Motor neuron (in vitro differentiated cells): Measurements from ENCODE around the gene UBE3D. TPM values are rescaled to one million over a fixed set of nuclear protein-coding genes. Genes with fewer than 3 reads are reported as not detected.
A peak's percentile ranks its signal among the peaks of the same experiment; 100 is the strongest.

Experiments
- ATAC-seq, 8 experiments: fragments of 200-7000 bp; cut with Tn5 transposase; replicated peaks in 6 of 8; 2 replicates each; pipeline ENCODE4 v1.8.0; 2021; ENCODE audit warnings: mild to moderate bottlenecking in 8 of 8, moderate library complexity in 8 of 8
- H3K27ac ChIP-seq, 2 donors: fragments of 250-450 bp; sonication (Bioruptor Pico); 2 replicates each; pipeline ENCODE4 v1.9.0; 2021; ENCODE audit warnings: antibody characterized with exemption in 2 of 2, mild to moderate bottlenecking in 2 of 2, moderate library complexity in 1 of 2
- H3K4me1 ChIP-seq, 2 donors: fragments of 250-450 bp; sonication (Bioruptor Pico); replicated peaks in 1 of 2; 2 replicates each; pipeline ENCODE4 v1.6.1; 2021; ENCODE audit warnings: antibody characterized with exemption in 2 of 2, mild to moderate bottlenecking in 2 of 2, moderate library complexity in 1 of 2
- H3K4me3 ChIP-seq, 5 donors: fragments of 250-450 bp; sonication (Bioruptor Pico); 2 replicates each; pipeline ENCODE4 v1.9.0; 2021; ENCODE audit warnings: antibody characterized with exemption in 5 of 5, mild to moderate bottlenecking in 5 of 5, moderate library complexity in 4 of 5
- WGBS, 10 experiments: fragments of 450-650 bp; shearing (Covaris generic); methylation state at CpG; one replicate each; pipeline ENCODE4 v1.0.0; 2022; 5-methylcytosine and 5-hydroxymethylcytosine counted together
- in situ Hi-C, 9 experiments: fragments of 400-800 bp; cut with MboI; loops; one replicate each; pipeline ENCODE4 v1.15.0; 2021; ENCODE audit warnings: low sequenced_read_pairs in 9 of 9, low pct_unique_long_range_greater_than_20kb in 2 of 9; ENCODE audit not compliant: unreplicated experiment in 9 of 9
- total RNA-seq, 8 experiments: library from RNA; unstranded; fragments of 300-600 nt; gene quantifications; 2 replicates each; pipeline versions ENCODE4 v1.2.3 to v1.2.4, GENCODE V29; 2022

UBE3D gene
- total RNA-seq, 8 experiments from 2014 or later, result 7.9 to 22.3 (median 11.0) TPM

DNA sequence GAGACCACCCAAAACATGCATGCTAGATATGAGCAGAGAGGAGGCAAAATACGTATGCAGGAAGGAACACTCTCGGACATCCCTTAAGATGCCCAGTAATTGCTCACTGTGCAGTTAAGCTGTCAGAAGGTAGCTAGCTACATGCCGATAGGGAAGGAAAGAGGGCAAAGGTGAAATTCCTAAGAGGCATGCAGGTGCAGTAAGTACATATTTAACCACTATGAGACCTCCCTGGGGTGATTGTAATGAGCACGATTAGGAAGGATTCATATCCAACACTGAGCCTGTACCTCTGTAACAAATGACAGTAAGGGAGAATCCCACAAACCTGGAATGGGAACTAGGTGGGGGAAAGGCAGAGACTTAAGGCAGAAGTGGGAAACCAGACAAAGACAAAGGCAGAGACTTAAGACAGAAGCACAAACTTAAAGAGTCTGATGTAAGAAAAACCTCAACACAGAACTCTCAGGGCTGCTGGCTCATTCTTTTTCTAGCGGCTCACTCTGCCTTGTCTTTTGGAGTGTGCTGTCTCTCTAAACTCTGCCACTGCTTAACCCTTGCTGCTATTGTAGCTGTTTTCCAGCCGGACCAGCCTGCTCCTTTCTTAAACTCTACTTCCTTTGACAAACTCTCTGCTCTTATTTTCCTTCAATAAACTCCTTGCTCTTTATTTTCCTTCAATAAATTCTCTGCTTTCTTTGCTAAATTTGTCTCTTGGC is 148.1 kb downstream of the UBE3D start:
- in situ Hi-C loops, result no loop called here
- WGBS, 10 experiments, result 55 to 100% (median 86%) methylated on average over 1 to 6 of the region's 6 CpGs; no CpG with 5 or more reads in 1 of the 10 experiments
- no peak for ATAC-seq
- H3K27ac ChIP-seq, result no peak overlapping the region
- no peaks in the 10 kb centered on the region for H3K4me1 ChIP-seq
- no peak overlapping the region for H3K4me3 ChIP-seq

DNA sequence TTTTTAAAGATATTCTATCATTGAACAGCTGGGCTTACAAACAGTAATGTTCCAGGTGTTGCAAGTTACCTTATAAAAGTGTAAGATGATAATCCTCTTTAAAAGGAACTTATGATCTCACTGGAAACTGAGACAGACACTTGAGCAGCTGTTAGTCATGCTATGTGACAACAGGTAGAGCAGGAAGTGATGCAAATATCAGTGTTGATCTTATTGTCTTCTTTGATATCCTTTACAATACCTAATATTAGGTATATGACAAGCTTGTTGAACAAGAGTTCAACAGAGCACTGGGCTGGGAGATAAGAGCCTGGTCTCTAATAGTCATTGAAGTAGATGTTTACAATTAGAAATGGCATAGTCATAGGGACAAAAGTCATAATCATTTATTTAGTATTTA is 150.0 kb downstream of the UBE3D start:
- no peak overlapping the region for H3K4me3 ChIP-seq
- H3K27ac ChIP-seq, result no peak overlapping the region
- in situ Hi-C loops, result no loop called here
- ATAC-seq, result no peak
- peaks cover 9 to 14% of the 10 kb centered on the region in 2 donors for H3K4me1 ChIP-seq

DNA sequence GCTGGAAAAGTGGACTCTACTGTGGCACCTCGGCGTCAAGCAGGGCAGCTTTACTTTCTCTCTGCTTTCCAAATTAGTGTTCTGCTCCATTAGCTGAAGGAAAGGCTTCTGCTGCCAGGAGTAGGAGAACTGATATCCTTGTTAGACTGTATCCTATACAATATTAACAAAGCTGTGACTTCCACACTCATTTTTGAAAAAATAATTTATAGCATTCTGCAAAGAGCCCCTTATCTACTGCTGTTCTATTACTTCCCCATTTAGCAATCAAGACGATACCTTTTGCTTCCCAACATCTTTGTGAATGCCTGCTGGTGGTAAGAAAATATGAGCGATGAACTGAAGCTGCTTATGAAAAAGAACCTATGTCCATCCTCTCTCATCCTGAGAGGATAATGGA is 151.1 kb downstream of the UBE3D start:
- Histone ChIP-seq H3K27ac (no peak overlapping the region), H3K4me1 (peaks cover 13 to 15% of the 10 kb centered on the region in 2 donors), H3K4me3 (no peak overlapping the region)
- 96 to 100% (median 100%) methylated on average over 1 to 4 of the region's 4 CpGs; no CpG with 5 or more reads in 2 of the 10 experiments for WGBS, 10 experiments
- in situ Hi-C loops, result no loop called here
- no peak for ATAC-seq

DNA sequence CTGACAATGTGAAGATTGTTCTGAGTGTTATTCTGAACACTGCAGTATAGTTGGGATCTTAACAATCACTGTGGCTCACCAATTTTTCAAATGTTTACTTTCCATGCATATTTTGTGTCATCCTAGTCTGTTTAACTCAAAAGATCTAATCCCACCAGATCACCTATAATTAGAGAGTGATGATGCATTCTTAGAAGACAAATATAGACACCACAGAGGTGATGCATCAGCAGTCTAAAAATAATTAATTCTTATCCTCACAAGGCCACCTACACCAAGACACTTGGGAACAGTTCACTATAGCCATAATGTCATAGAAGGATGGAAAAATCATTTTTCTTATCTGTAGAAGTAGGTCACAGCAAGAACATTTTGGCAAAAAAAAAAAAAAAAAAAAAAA is 154.8 kb downstream of the UBE3D start:
- peak in 5 of 8 experiments; percentile 52 to 80 (median 72) for ATAC-seq
- H3K4me3 ChIP-seq, result no peak overlapping the region
- in situ Hi-C loops, result no loop called here
- peaks cover 23 to 27% of the 10 kb centered on the region in 2 donors for H3K4me1 ChIP-seq
- no peak overlapping the region for H3K27ac ChIP-seq

DNA sequence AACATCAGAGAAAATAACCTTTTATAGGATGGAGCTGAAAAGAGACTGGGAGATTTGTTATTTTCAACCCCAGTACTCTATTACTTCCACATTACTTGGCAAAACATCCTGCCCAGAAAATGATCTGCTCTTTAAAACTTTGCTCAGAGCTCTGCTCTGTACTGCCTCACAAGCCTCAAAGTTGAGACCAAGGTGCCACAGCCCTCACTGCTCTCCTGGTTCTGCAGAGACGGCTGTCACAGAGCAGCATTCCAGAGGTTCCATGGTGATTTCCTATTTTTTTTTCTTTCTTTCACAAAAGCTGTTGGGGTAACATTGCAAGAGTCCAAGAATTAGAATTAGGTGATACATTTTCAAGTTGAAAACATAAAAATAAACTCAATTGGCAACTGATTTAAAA is 155.2 kb downstream of the UBE3D start:
- no peak overlapping the region for H3K4me3 ChIP-seq
- ATAC-seq, result peak in 2 of 8 experiments; percentile 29 to 52
- in situ Hi-C loops, result no loop called here
- WGBS, 10 experiments, result 57 to 100% (median 74%) methylated on average over 1 of the region's 1 CpG; no CpG with 5 or more reads in 6 of the 10 experiments
- H3K4me1 ChIP-seq, result peaks cover 23 to 27% of the 10 kb centered on the region in 2 donors
- no peak overlapping the region for H3K27ac ChIP-seq

DNA sequence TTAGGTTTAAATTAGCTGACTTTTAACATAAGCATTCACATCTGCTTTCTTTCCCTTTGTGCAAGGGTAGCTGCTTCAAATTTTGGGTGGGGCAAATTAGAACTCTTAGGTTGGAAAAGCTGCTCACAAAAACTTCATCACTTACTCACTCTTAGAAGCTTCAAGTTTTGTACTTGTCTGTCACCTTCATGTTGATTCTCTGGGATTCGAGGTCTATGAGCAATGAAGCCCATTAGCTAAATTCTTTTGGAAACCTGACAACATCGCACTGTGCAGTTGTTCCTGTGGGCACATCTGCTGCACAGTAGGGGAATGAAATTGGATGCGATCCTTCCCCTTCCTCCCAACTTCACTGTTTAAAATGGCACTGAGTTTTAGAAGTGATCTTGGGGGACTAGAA is 156.1 kb downstream of the UBE3D start:
- Histone ChIP-seq H3K4me1 (peaks cover 23 to 31% of the 10 kb centered on the region in 2 donors), H3K27ac (no peak overlapping the region), H3K4me3 (no peak overlapping the region)
- no peak for ATAC-seq
- in situ Hi-C loops, result no loop called here
- WGBS, 10 experiments, result 11 to 100% (median 80%) methylated on average over 1 to 3 of the region's 3 CpGs; no CpG with 5 or more reads in 3 of the 10 experiments

DNA sequence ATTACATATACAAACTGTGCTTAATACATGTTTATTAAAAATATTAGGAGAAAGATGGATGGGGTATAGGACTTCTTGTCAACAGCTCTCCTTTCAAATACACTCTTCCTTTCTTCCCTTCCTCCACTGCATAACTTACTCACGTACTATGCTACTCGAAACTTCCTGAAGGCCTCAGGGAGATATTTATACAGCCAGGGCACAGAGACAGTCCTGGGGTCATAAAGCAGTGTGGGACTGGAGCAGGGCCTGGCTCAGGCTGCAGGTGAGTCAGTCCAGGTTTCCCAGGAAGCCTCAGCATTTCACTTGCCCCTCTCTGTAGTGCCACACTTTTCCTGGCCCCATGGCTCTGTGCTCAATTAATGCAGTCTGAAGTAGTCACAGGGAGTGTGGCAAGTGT is 157.0 kb downstream of the UBE3D start:
- ATAC-seq, result no peak
- Histone ChIP-seq H3K27ac (no peak overlapping the region), H3K4me3 (no peak overlapping the region), H3K4me1 (peaks cover 27 to 40% of the 10 kb centered on the region in 2 donors)
- 87 to 100% (median 95%) methylated on average over 1 to 2 of the region's 2 CpGs; no CpG with 5 or more reads in 5 of the 10 experiments for whole genome bisulfite sequencing, 10 experiments
- in situ Hi-C loops, result no loop called here

DNA sequence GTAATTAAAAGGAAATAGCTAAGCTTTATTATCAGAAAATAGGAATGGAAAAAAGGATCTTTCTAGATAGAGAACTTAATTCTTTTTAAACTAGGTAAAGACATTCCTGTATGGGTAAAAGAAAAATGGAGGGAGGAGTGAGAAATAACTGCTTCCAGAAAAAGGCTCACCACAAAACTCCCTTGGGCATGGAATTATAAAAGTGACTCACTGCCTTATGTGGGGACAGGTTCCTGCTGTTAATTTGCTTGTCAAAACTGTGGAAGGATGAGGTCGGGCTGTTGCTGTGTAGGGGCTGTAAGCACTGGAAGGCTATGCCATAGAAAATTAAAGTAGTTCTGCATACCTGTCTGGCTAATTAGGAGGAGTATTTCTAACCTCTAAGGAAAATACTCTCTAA is 158.7 kb downstream of the UBE3D start:
- peak; percentile 34 to 82 (median 78) for ATAC-seq
- Histone ChIP-seq H3K4me3 (no peak overlapping the region), H3K27ac (no peak overlapping the region), H3K4me1 (peaks cover 25 to 46% of the 10 kb centered on the region in 2 donors)
- in situ Hi-C loops, result no loop called here
- 0 to 40% (median 9%) methylated on average over 1 of the region's 1 CpG; no CpG with 5 or more reads in 3 of the 10 experiments for WGBS, 10 experiments

DNA sequence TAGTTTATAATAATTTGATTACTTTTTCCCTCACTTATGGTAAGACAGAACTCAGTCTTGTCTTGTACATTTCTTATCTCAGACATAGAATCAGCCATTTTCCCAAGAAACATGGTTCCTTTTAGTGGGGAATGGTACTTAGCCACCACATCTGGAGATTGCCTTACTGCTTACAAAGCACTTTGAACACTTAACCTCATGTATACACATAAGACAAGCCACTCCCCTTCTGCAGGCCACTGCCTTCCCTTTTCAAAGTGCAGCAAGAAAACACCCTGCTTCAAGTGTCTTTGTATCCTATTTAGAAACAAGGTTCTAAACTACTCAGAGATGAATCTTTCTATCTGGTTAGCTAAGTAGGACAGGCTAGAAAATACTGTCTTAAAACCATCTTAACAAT is 159.2 kb downstream of the UBE3D start:
- H3K27ac ChIP-seq, result no peak overlapping the region
- H3K4me1 ChIP-seq, result peaks cover 21 to 41% of the 10 kb centered on the region in 2 donors
- ATAC-seq, result peak in 5 of 8 experiments; percentile 17 to 84 (median 33)
- in situ Hi-C loops, result no loop called here
- no peak overlapping the region for H3K4me3 ChIP-seq

DNA sequence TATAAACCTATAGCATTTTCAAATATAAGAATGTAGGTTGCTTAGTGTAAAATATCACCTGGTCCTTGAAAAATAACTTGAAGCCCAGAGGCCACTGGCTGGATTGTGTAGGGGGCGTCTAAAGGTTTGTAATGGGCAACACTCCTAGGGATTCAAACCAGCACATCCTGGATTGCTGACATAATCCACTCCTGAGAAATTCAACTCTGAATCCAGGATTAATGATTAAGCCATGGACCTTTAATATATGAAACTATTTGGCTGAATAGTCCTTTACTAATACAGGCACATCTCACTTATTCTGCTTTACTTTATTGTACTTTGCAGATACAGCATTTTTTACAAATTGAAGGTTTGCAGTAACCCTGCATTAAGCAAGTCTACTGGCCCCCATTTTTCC is 160.8 kb downstream of the UBE3D start:
- no peak for ATAC-seq
- in situ Hi-C loops, result no loop called here
- 78 to 100% (median 94%) methylated on average over 1 of the region's 1 CpG; no CpG with 5 or more reads in 4 of the 10 experiments for WGBS, 10 experiments
- H3K27ac ChIP-seq, result no peak overlapping the region
- H3K4me3 ChIP-seq, result no peak overlapping the region
- H3K4me1 ChIP-seq, result peaks cover 14 to 31% of the 10 kb centered on the region in 2 donors

DNA sequence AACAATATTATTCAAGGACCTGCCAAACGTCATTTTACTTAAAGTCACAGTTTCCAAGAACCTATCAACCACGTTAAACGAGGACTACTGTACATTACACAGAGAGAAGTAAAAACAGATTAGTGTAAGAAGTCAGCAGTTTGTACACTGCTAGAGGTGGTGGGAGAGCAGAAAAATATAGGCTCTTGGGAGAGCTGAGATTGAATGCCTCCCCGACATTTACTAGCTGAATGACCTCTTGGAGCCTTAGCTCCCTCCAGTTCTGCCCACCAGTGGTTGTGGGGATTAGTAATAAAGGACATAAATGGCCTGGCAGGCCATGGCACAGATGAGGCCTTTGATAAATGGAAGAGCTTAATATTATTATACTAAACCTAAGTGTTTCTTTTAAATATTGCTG is 161.4 kb downstream of the UBE3D start:
- H3K4me3 ChIP-seq, result no peak overlapping the region
- 40 to 100% (median 71%) methylated on average over 1 to 4 of the region's 4 CpGs; no CpG with 5 or more reads in 1 of the 10 experiments for WGBS, 10 experiments
- peaks cover 14 to 31% of the 10 kb centered on the region in 2 donors for H3K4me1 ChIP-seq
- peak in 5 of 8 experiments; percentile 27 to 85 (median 57) for ATAC-seq
- H3K27ac ChIP-seq, result no peak overlapping the region
- in situ Hi-C loops, result no loop called here

DNA sequence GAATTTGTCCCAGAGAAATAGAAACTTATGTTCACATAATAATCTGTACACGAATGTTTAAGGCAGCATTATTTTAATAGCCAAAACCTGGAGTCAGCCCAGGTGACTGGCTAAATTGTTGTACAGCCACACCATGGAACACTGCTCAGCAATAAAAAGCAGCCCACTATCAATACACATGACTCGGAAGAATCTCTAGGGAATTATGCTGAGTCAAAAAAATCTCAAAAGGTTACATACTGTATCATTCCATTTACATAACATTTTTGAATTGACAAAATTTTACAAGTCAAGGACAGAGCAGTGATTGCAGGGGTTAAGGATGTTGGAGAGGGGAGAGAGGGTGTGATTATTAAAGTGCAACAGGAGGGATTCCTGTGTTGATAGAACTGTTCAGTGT is 163.4 kb downstream of the UBE3D start:
- H3K4me1 ChIP-seq, result peaks cover 14 to 30% of the 10 kb centered on the region in 2 donors
- in situ Hi-C loops, result no loop called here
- 71 to 100% (median 87%) methylated on average over 1 to 2 of the region's 2 CpGs for WGBS, 10 experiments
- no peak overlapping the region for H3K27ac ChIP-seq
- H3K4me3 ChIP-seq, result no peak overlapping the region
- ATAC-seq, result no peak

DNA sequence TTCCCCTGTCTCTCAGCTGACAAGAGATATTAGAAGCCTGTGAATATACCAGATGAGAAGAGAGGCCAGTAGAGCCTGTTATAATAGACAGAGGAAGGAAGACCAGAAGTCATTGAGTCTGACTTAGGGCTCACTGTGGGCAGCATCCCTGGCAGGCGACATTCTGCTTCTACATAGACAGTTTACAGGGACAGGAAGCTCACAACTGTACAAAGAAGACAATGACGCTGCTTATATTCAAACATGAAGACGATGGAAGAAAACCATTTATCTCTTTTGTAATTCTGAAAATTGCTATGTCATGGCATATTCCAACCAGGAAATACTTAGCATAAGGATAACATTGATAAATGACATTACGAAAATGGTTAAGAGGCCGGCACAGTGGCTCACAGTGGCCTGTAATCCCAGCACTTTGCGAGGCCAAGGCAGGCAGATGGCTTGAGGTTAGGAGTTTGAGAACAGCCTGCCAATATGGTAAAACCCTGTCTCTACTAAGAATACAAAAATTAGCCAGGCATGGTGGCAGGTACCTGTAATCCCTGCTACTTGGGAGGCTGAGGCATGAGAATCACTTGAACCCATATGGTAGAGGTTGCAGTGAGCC is 170.9 kb downstream of the UBE3D start:
- Histone ChIP-seq H3K4me3 (no peak overlapping the region), H3K27ac (no peak overlapping the region), H3K4me1 (no peaks in the 10 kb centered on the region)
- WGBS, 10 experiments, result 80 to 100% (median 100%) methylated on average over 1 to 4 of the region's 6 CpGs; no CpG with 5 or more reads in 1 of the 10 experiments
- in situ Hi-C loops, result no loop called here
- no peak for ATAC-seq
